Spleen (tissue), 7 donors: Measurements from ENCODE around the gene TEX101.

Experiments
- CTCF ChIP-seq, 11 experiments: fragments of 200-600 bp in 7 of 11; fragments of 450-650 bp in 4 of 11; sonication (generic) in 4 of 11; IDR thresholded peaks in 8 of 11; conservative IDR thresholded peaks in 3 of 11; 1 replicate in 7 of 11; 2 replicates in 4 of 11; pipeline versions ENCODE4 v1.4.0 to v1.8.0; 2016 to 2021; ENCODE audit warnings: antibody characterized with exemption in 11 of 11, inconsistent platforms in 4 of 11, mild to moderate bottlenecking in 1 of 11
- POLR2A ChIP-seq, 3 donors: fragments of 450-650 bp; IDR thresholded peaks; one replicate each; pipeline ENCODE4 v1.5.1; 2017; ENCODE audit warnings: antibody characterized with exemption in 3 of 3, mild to moderate bottlenecking in 1 of 3
- POLR2AphosphoS5 ChIP-seq, 3 donors: sonication (generic); formaldehyde crosslinking; IDR thresholded peaks; one replicate each; pipeline ENCODE4 v1.5.1; 2017; ENCODE audit warnings: antibody characterized with exemption in 3 of 3
- donor health status: DM: no; HTN: no; CAD: no; lungs with moderate emphysema.
- donor health status: DM: no; HTN: no; CAD: no.
- donor health status: DM: no; HTN: no; CAD: no.

- TF ChIP-seq CTCF (IDR thresholded peaks at IDR 0.05 in 8 of 11, conservative IDR thresholded peaks at IDR 0.05 in 3 of 11) = no peak
- TF ChIP-seq POLR2A (IDR thresholded peaks at IDR 0.05) = no peak
- no peak for TF ChIP-seq POLR2AphosphoS5 (IDR thresholded peaks at IDR 0.05)
These were observed 42.8 kb upstream of the TEX101 start for GRCh38 chr19:43371909-43372308.
